ENCODE results near the gene CAMTA1.

Gene CAMTA1

DNA sequence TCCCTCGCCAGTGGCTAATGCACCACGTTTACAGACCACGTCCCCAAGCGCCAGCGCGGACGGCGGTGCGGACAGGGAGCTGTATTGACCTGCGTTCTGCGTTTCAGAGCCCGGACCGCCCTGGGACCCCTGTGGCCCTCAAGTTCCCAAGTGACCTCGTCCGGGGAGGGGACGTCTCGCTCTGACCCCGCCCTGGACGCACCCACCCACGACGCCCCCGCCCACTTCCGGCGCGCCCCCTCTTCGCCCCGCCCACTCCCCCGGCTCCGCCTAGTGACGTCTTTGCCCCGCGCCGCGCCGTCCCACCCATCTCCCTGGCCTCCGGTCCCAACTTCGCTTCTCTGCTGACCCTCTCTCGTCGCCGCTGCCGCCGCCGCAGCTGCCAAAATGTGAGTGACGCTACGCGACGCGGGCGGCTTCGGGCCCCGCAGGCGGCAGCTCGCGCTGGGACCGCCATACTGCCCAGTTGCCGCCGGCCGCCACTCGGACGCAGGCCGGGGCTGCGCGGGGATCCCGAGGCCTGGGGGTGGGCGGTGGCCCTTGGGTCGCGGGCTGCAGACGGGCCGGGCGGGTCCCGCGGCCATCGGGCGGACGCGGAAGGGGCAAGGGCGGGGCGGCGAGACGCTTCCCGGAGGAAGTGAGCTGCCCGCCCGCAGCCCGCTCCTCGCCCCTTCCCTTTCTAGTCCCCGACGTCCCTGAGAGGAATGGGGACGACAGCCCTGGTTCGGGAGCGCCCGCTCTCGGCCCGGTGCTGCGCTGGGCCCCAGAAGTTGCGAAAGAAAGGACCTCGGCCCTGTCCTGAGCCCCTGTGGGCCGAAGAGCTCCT, 986.0 kb downstream of the CAMTA1 start, which contains the start of gene VAMP3 (continued):
- TF ChIP-seq ZBTB49 (tag by site-specific recombination; IDR thresholded peaks at IDR 0.05; ENCODE audit: low read depth) (no peak), SP7 (tag by site-specific recombination; IDR thresholded peaks at IDR 0.05) (no peak), ZNF530 (tag by site-specific recombination; IDR thresholded peaks at IDR 0.05; ENCODE audit: low read depth) (no peak), IKZF3 (tag by site-specific recombination; IDR thresholded peaks at IDR 0.05) (no peak), ZNF23 (tag by site-specific recombination; IDR thresholded peaks at IDR 0.05; ENCODE audit: borderline replicate concordance) (no peak), ZNF184 (tag by site-specific recombination; IDR thresholded peaks at IDR 0.05) (no peak), ZNF239 (tag by site-specific recombination; IDR thresholded peaks at IDR 0.05) (no peak), ZFP69B (tag by site-specific recombination; IDR thresholded peaks at IDR 0.05) (peak; percentile 17; the same call in 1 of the 2 replicates), ZFHX2 (tag by site-specific recombination; conservative IDR thresholded peaks at IDR 0.05) (peak; percentile 84), ZBTB8A (tag by site-specific recombination; IDR thresholded peaks at IDR 0.05) (no peak), ZNF274 (IDR thresholded peaks at IDR 0.05; ENCODE audit: low read length) (no peak), ZNF274 (tag by site-specific recombination; IDR thresholded peaks at IDR 0.05; ENCODE audit: borderline replicate concordance) (no peak), ZFP37 (tag by site-specific recombination; IDR thresholded peaks at IDR 0.05) (no peak), ZBTB20 (tag by site-specific recombination; IDR thresholded peaks at IDR 0.05) (peak; percentile 7; the same call in 1 of the 2 replicates)
- TF ChIP-seq, protein P1, sequence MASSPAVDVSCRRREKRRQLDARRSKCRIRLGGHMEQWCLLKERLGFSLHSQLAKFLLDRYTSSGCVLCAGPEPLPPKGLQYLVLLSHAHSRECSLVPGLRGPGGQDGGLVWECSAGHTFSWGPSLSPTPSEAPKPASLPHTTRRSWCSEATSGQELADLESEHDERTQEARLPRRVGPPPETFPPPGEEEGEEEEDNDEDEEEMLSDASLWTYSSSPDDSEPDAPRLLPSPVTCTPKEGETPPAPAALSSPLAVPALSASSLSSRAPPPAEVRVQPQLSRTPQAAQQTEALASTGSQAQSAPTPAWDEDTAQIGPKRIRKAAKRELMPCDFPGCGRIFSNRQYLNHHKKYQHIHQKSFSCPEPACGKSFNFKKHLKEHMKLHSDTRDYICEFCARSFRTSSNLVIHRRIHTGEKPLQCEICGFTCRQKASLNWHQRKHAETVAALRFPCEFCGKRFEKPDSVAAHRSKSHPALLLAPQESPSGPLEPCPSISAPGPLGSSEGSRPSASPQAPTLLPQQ (tag by site-specific recombination; IDR thresholded peaks at IDR 0.05) = peak; percentile 9; the same call in 1 of the 2 replicates
- TF ChIP-seq, protein P2, sequence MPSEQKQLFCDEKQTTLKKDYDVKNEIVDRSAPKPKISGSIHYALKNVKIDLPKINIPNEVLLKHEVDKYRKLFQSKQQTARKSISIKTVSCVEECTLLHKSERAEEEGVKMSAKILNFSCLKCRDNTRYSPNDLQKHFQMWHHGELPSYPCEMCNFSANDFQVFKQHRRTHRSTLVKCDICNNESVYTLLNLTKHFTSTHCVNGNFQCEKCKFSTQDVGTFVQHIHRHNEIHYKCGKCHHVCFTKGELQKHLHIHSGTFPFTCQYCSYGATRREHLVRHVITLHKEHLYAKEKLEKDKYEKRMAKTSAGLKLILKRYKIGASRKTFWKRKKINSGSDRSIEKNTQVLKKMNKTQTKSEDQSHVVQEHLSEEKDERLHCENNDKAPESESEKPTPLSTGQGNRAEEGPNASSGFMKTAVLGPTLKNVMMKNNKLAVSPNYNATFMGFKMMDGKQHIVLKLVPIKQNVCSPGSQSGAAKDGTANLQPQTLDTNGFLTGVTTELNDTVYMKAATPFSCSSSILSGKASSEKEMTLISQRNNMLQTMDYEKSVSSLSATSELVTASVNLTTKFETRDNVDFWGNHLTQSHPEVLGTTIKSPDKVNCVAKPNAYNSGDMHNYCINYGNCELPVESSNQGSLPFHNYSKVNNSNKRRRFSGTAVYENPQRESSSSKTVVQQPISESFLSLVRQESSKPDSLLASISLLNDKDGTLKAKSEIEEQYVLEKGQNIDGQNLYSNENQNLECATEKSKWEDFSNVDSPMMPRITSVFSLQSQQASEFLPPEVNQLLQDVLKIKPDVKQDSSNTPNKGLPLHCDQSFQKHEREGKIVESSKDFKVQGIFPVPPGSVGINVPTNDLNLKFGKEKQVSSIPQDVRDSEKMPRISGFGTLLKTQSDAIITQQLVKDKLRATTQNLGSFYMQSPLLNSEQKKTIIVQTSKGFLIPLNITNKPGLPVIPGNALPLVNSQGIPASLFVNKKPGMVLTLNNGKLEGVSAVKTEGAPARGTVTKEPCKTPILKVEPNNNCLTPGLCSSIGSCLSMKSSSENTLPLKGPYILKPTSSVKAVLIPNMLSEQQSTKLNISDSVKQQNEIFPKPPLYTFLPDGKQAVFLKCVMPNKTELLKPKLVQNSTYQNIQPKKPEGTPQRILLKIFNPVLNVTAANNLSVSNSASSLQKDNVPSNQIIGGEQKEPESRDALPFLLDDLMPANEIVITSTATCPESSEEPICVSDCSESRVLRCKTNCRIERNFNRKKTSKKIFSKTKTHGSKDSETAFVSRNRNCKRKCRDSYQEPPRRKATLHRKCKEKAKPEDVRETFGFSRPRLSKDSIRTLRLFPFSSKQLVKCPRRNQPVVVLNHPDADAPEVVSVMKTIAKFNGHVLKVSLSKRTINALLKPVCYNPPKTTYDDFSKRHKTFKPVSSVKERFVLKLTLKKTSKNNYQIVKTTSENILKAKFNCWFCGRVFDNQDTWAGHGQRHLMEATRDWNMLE (tag by site-specific recombination; conservative IDR thresholded peaks at IDR 0.05; ENCODE audit: low read depth) = no peak
- TF ChIP-seq, protein P3, sequence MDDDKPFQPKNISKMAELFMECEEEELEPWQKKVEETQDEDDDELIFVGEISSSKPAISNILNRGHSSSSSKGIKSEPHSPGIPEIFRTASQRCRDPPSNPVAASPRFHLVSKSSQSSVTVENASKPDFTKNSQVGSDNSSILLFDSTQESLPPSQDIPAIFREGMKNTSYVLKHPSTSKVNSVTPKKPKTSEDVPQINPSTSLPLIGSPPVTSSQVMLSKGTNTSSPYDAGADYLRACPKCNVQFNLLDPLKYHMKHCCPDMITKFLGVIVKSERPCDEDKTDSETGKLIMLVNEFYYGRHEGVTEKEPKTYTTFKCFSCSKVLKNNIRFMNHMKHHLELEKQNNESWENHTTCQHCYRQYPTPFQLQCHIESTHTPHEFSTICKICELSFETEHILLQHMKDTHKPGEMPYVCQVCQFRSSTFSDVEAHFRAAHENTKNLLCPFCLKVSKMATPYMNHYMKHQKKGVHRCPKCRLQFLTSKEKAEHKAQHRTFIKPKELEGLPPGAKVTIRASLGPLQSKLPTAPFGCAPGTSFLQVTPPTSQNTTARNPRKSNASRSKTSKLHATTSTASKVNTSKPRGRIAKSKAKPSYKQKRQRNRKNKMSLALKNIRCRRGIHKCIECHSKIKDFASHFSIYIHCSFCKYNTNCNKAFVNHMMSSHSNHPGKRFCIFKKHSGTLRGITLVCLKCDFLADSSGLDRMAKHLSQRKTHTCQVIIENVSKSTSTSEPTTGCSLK (tag by site-specific recombination; IDR thresholded peaks at IDR 0.05) = no peak
- TF ChIP-seq, protein P4, sequence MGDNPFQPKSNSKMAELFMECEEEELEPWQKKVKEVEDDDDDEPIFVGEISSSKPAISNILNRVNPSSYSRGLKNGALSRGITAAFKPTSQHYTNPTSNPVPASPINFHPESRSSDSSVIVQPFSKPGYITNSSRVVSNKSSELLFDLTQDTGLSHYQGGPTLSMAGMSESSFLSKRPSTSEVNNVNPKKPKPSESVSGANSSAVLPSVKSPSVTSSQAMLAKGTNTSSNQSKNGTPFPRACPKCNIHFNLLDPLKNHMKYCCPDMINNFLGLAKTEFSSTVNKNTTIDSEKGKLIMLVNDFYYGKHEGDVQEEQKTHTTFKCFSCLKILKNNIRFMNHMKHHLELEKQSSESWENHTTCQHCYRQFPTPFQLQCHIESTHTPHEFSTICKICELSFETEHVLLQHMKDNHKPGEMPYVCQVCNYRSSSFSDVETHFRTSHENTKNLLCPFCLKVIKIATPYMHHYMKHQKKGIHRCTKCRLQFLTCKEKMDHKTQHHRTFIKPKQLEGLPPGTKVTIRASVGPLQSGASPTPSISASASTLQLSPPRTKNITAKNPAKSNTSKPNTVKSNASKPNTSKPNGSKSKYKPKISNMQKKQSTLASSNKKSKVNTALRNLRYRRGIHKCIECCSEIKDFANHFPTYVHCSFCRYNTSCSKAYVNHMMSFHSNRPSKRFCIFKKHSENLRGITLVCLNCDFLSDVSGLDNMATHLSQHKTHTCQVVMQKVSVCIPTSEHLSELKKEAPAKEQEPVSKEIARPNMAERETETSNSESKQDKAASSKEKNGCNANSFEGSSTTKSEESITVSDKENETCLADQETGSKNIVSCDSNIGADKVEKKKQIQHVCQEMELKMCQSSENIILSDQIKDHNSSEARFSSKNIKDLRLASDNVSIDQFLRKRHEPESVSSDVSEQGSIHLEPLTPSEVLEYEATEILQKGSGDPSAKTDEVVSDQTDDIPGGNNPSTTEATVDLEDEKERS (tag by site-specific recombination; IDR thresholded peaks at IDR 0.05) = no peak
- TF ChIP-seq, protein P5, sequence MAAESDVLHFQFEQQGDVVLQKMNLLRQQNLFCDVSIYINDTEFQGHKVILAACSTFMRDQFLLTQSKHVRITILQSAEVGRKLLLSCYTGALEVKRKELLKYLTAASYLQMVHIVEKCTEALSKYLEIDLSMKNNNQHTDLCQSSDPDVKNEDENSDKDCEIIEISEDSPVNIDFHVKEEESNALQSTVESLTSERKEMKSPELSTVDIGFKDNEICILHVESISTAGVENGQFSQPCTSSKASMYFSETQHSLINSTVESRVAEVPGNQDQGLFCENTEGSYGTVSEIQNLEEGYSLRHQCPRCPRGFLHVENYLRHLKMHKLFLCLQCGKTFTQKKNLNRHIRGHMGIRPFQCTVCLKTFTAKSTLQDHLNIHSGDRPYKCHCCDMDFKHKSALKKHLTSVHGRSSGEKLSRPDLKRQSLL (tag by site-specific recombination; IDR thresholded peaks at IDR 0.05) = no peak
- TF ChIP-seq, protein P6, sequence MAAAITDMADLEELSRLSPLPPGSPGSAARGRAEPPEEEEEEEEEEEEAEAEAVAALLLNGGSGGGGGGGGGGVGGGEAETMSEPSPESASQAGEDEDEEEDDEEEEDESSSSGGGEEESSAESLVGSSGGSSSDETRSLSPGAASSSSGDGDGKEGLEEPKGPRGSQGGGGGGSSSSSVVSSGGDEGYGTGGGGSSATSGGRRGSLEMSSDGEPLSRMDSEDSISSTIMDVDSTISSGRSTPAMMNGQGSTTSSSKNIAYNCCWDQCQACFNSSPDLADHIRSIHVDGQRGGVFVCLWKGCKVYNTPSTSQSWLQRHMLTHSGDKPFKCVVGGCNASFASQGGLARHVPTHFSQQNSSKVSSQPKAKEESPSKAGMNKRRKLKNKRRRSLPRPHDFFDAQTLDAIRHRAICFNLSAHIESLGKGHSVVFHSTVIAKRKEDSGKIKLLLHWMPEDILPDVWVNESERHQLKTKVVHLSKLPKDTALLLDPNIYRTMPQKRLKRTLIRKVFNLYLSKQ (tag by site-specific recombination; IDR thresholded peaks at IDR 0.05; ENCODE audit: borderline replicate concordance) = no peak

Measured in HEK293 (cell line).